Measurements from ENCODE around the gene FZR1.
A peak's percentile ranks its signal among the peaks of the same experiment; 100 is the strongest.

FZR1 gene

GRCh38 chr19:3501780-3502179 lies 4.3 kb upstream of the FZR1 start:
- Histone ChIP-seq H3K4me3 (ENCODE audit: insufficient read depth, low read length, poor library complexity, severe bottlenecking) (no peak overlapping the region), H3K27me3 (ENCODE audit: low read length) (no peaks in the 10 kb centered on the region), H3K9me3 (ENCODE audit: insufficient read depth, low read length) (no peaks in the 10 kb centered on the region), H2AFZ (ENCODE audit: low read depth, low read length, severe bottlenecking) (no peak overlapping the region), H3K36me3 (ENCODE audit: low read length) (no peaks in the 10 kb centered on the region), H3K9ac (ENCODE audit: low read length) (no peak overlapping the region), H3F3A (ENCODE audit: insufficient read depth) (no peaks in the 10 kb centered on the region; the same call in 1 of the 2 replicates), H4K20me1 (ENCODE audit: low read depth, low read length) (no peaks in the 10 kb centered on the region), H3K27ac (ENCODE audit: low read depth, low read length) (no peak overlapping the region), H3K79me2 (ENCODE audit: insufficient read depth, low read length) (peaks cover 36% of the 10 kb centered on the region), H3K9me2 (replicated peaks; ENCODE audit: insufficient read depth, low read length) (no peaks in the 10 kb centered on the region), H3K4me2 (ENCODE audit: low read depth, low read length, poor library complexity, severe bottlenecking) (no peak overlapping the region)
- no peak for TF ChIP-seq EZH2phosphoT487 (conservative IDR thresholded peaks at IDR 0.05; ENCODE audit: low read length)
- no peak for TF ChIP-seq CTCF (IDR thresholded peaks at IDR 0.05; ENCODE audit: insufficient read depth, low read length, poor library complexity, severe bottlenecking)

- no peaks in the 10 kb centered on the region for H3K36me3 ChIP-seq (ENCODE audit: low read length)
- no peak for TF ChIP-seq CTCF (IDR thresholded peaks at IDR 0.05; ENCODE audit: insufficient read depth, low read length, poor library complexity, severe bottlenecking)
- TF ChIP-seq EZH2phosphoT487 (conservative IDR thresholded peaks at IDR 0.05; ENCODE audit: low read length), result no peak
- no peaks in the 10 kb centered on the region for H3K9me2 ChIP-seq (replicated peaks; ENCODE audit: insufficient read depth, low read length)
- H3K4me2 ChIP-seq (ENCODE audit: low read depth, low read length, poor library complexity, severe bottlenecking), result no peak overlapping the region
- H4K20me1 ChIP-seq (ENCODE audit: low read depth, low read length), result no peaks in the 10 kb centered on the region
- no peaks in the 10 kb centered on the region for H3K9me3 ChIP-seq (ENCODE audit: insufficient read depth, low read length)
- no peak overlapping the region for H2AFZ ChIP-seq (ENCODE audit: low read depth, low read length, severe bottlenecking)
- peaks cover 38% of the 10 kb centered on the region for H3K79me2 ChIP-seq (ENCODE audit: insufficient read depth, low read length)
- H3K27me3 ChIP-seq (ENCODE audit: low read length), result no peaks in the 10 kb centered on the region
- no peak overlapping the region for H3K27ac ChIP-seq (ENCODE audit: low read depth, low read length)
- H3K9ac ChIP-seq (ENCODE audit: low read length), result no peak overlapping the region
- H3K4me3 ChIP-seq (ENCODE audit: insufficient read depth, low read length, poor library complexity, severe bottlenecking), result no peak overlapping the region
- H3F3A ChIP-seq (ENCODE audit: insufficient read depth), result no peaks in the 10 kb centered on the region; the same call in 1 of the 2 replicates
These were observed 3.0 kb upstream of the FZR1 start for GRCh38 chr19:3503036-3503572.

- Histone ChIP-seq H3K27ac (ENCODE audit: low read depth, low read length) (no peak overlapping the region), H4K20me1 (ENCODE audit: low read depth, low read length) (no peaks in the 10 kb centered on the region), H2AFZ (ENCODE audit: low read depth, low read length, severe bottlenecking) (no peak overlapping the region), H3K27me3 (ENCODE audit: low read length) (no peaks in the 10 kb centered on the region), H3K9me2 (replicated peaks; ENCODE audit: insufficient read depth, low read length) (no peaks in the 10 kb centered on the region), H3K4me3 (ENCODE audit: insufficient read depth, low read length, poor library complexity, severe bottlenecking) (no peak overlapping the region), H3K79me2 (ENCODE audit: insufficient read depth, low read length) (peaks cover 42% of the 10 kb centered on the region), H3F3A (ENCODE audit: insufficient read depth) (no peaks in the 10 kb centered on the region; the same call in 1 of the 2 replicates), H3K4me2 (ENCODE audit: low read depth, low read length, poor library complexity, severe bottlenecking) (peak overlapping the region; percentile 62), H3K9ac (ENCODE audit: low read length) (peak overlapping the region; percentile 75; the same call in 1 of the 2 replicates), H3K9me3 (ENCODE audit: insufficient read depth, low read length) (no peaks in the 10 kb centered on the region), H3K36me3 (ENCODE audit: low read length) (no peaks in the 10 kb centered on the region)
- TF ChIP-seq CTCF (IDR thresholded peaks at IDR 0.05; ENCODE audit: insufficient read depth, low read length, poor library complexity, severe bottlenecking), result no peak
- TF ChIP-seq EZH2phosphoT487 (conservative IDR thresholded peaks at IDR 0.05; ENCODE audit: low read length), result no peak
These were observed 1.4 kb upstream of the FZR1 start for GRCh38 chr19:3504735-3505134.
